DMS153 treated with DMSO at 0.1 percent for 48 hours (cell line): ENCODE measurements around the gene BPHL.
"Not testable (repeated sequence)": the region's sequence is repeated elsewhere in the genome, so short reads cannot be mapped to it uniquely, and the experiment has no call there.

Source experiments
- DNase-seq: peaks from one replicate; lab custom pipeline; 2025; ENCODE audit not compliant: unreplicated experiment; lab: John Stamatoyannopoulos, UW

The BPHL gene

DNA sequence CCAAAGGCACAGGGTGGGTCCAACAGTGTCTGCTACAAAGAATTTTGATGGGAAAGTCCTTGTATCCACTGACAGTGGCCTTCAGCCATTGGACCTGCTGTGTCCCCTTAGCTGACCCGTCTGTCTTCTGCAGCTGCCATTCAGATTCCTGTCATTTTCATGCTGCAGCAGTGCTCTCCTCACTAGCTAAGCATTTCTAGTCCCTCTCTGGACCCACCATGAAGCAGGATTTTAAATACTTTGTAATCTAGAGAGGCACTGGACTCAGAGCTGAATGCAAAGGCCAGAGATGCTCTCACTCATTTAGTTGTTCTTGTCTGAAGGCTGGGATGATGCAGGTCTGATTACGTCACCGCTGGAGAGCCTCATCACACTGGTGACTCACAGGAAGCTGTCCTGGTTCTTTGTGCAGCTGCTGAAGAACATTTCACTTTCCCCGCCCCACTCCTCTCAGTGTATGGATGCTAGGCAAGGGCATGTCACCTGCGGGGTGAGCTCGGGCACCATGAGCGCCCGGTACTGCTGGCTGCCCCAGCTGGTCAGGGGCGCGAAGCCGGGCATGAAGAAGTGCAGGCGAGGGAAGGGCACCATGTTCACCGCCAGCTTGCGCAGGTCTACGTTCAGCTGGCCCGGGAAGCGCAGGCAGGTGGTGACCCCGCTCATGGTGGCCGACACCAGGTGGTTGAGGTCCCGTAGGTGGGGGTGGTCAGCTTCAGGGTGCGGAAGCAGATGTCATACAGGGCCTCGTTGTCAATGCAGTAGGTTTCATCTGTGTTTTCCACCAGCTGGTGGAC lies 58.2 kb downstream of the BPHL start:
- DNase-seq, result no peak

- DNase-seq, result not testable (repeated sequence)
Measured at GRCh38 chr6:3178666-3179065, 60.2 kb downstream of the BPHL start.

GRCh38 chr6:3179945-3180344 lies 61.4 kb downstream of the BPHL start:
- DNase-seq, result not testable (repeated sequence)

GRCh38 chr6:3181105-3181504 lies 62.6 kb downstream of the BPHL start:
- no peak for DNase-seq

- DNase-seq, result no peak
Measured at GRCh38 chr6:3183066-3183465, 64.6 kb downstream of the BPHL start.

GRCh38 chr6:3186974-3187382 lies 68.5 kb downstream of the BPHL start:
- no peak for DNase-seq

GRCh38 chr6:3188262-3188661 lies 69.8 kb downstream of the BPHL start:
- DNase-seq, result no peak

DNA sequence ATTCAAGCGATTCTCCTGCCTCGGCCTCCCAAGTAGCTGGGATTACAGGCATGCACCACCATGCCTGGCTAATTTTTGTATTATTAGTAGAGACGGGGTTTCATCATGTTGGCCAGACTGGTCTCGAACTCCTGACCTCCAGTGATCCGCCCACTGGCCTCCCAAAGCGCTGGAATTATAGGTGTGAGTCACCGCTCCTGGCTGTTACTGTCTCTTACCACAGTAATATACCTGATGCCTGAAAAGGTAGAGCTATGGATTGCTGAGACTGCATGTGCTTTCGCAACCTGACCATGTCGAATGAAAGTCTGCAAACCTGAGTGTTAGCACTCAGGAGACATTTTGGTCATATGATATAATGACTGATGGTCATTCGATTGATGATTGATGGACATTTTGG lies 70.7 kb downstream of the BPHL start:
- not testable (repeated sequence) for DNase-seq

- no peak for DNase-seq
Measured at GRCh38 chr6:3190056-3190455, 71.5 kb downstream of the BPHL start.

DNA sequence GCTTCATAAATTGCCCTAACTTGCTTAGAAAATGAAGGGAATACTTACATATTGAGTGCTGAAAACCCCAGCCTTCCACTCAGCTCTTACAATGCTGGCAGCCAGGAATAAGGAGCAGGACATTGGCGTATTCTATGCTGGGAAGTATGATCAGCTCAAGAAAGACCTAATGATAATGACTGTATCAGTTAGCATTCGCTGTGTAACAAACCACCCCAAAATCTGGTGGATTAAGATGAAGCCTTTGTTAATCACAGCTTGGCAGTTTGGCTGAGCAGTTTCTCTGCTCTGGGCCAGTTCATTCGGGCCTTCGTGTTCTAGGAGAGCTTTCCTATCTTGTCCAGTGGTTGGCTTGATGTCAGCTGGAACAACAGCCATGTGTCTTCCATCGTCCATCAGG lies 72.3 kb downstream of the BPHL start:
- DNase-seq, result no peak

GRCh38 chr6:3193102-3193849 lies 74.8 kb downstream of the BPHL start:
- no peak for DNase-seq

DNA sequence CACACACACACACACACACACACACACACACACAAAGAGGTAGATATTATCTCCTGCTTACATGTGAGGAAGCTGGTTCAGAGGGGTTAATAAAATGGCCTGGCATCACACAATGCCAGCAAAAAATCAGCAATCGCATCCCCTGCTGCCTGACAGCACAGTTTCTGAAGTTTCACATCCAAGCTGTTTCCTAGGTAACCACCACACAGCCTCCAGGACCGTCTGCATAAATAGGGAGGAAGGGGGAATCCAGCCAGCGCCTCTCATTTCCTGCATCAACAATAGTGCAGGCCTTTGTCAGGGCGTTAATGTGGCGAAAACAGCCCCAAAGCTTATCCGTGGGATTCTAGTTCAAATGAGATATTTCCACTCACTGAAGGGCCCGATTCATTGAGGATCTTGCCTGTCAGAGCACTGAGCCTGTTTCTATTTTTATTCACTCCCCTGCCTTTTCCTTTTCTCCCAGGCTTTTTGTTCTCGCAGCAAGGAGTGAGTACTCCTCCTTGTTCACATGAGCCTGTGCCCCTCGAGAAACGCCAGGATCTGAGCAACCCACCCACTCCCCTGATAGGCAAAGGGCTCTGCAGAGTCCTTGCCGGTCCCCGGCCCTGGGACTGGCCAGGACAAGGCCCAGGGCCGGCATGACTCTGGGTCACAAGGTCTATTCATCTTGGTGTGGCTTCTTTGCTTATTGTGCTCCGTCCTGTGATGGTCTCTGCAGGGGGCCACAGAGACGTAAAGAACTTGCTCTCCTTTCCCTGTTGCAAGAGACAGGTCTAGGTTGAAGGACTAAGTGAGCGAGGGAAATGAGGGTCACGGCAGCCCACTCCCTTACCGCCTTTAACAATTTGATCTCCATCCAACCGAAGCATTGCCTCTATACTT lies 76.3 kb downstream of the BPHL start:
- peak; percentile 1 for DNase-seq

DNA sequence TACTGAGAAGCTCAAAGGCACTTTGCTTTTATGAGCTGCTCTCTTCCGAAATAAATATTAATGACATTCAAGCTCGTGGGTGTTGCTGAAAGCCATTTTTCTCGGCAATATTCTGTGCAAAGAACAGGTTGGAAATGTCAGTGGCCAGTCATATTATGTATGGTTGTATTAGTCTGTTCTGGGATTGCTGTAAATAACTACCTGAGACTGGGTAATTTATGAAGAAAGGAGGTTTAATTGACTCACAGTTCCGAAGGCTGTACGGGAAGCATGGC lies 76.8 kb downstream of the BPHL start:
- DNase-seq, result no peak

DNA sequence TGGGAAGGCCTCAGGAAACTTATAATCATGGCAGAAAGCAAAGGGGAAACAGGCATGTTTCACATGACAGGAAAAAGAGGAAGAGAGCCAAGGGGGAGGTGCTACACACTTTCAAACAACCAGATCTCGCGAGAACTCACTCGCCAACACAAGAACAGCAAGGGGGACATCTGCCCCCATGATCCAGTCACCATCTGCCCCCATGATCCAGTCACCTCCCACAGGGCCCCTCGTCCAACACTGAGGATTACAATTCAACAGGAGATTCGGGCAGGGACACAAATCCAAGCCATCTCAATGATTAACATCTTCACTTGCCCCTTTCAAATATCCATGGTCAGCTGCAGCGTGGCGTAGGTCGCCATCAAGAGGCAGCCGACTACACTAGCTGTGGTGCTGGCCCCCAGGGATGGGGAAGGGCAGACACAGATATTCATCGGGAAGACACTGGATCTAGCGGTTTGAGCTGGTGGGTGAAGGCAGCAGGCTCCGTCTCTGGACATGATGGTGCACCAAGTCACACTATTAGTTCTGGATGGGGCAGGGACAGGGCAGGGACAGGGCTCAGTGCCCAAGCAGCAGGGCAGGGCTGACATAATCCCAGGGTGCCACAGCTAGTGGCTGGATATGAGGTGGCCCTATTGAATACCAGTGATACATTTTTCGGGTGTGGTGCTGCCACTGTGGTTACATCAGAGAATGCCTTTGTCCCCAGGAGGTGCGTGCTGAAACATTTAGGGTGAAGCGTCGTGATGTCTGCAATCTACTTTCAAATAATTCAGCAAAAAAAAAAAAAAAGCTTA lies 77.4 kb downstream of the BPHL start:
- peak; percentile 43 for DNase-seq

DNA sequence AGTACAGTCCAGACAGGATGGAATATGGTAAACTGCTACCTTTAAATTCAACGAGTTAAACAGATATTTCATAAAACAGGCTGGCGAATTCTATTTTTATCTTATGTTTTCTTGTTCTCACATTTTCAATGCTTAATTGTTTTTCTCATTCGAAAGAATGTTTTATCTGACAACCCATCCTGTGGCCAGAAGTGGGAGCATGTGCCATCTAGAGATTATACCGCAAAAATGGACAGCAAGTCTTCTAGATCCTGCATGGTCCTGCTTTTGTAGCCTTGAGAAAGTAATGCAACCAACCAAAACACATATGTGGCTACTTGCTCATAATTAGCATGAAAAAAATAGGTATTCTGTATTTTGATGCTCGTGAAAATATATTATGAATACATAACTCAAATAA lies 78.3 kb downstream of the BPHL start:
- no peak for DNase-seq

- not testable (repeated sequence) for DNase-seq
Measured at GRCh38 chr6:3197734-3198133, 79.2 kb downstream of the BPHL start.

GRCh38 chr6:3199382-3199781 lies 80.9 kb downstream of the BPHL start:
- DNase-seq, result no peak

DNA sequence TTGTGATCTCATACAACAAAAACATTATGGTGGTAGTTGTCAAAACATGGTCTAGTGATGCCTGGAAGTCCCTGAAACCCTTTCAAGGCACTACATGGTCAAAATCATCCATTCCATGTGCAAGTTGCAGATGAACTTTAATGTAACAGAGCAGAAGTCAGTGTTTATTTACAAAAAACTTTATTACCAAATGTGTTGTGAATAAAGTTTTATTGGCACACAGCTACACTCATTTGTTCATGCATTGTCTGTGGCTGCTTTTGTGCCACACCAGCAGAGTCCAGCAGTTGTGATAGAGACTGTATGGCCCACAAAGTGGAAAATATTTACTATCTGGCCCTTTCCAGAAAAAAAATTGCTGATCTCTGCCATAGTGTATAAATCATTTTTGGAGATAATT lies 82.2 kb downstream of the BPHL start:
- no peak for DNase-seq

- DNase-seq, result no peak
Measured at GRCh38 chr6:3201388-3201787, 82.9 kb downstream of the BPHL start.
